Vagina (tissue), 2 donors: ENCODE data around the gene HDAC7. TPM values are rescaled to one million over a fixed set of nuclear protein-coding genes. Genes with fewer than 3 reads are reported as not detected.

Source experiments
- DNase-seq, 2 donors: peaks; one replicate each; pipeline ENCODE4 v3.0.0-alpha.2; 2017; ENCODE audit errors: extremely low spot score in 2 of 2
- H3K27ac ChIP-seq: fragments of 200-600 bp; sonication (generic); one replicate; pipeline ENCODE4 v1.5.1; 2019
- H3K27me3 ChIP-seq: fragments of 200-600 bp; sonication (generic); one replicate; pipeline ENCODE4 v1.5.1; 2019
- H3K36me3 ChIP-seq, 2 donors: fragments of 200-600 bp; sonication (generic); one replicate each; pipeline ENCODE4 v1.5.1; 2017 to 2019
- H3K4me1 ChIP-seq: fragments of 200-600 bp; sonication (generic); one replicate; pipeline ENCODE4 v1.5.1; 2019
- H3K4me3 ChIP-seq, 2 donors: fragments of 200-600 bp; sonication (generic); 1 replicate in 1 of 2; 2 replicates in 1 of 2; pipeline ENCODE4 v1.5.1; 2016 to 2019
- H3K9me3 ChIP-seq: fragments of 200-600 bp; sonication (generic); one replicate; pipeline ENCODE4 v1.5.1; 2019
- CTCF ChIP-seq, 3 experiments: fragments of 450-650 bp in 2 of 3; fragments of 200-600 bp in 1 of 3; sonication (generic) in 1 of 3; IDR thresholded peaks; one replicate each; pipeline ENCODE4 v1.5.1; 2017 to 2019; ENCODE audit warnings: antibody characterized with exemption in 3 of 3, mild to moderate bottlenecking in 2 of 3, moderate library complexity in 2 of 3
- POLR2A ChIP-seq, 2 donors: fragments of 450-650 bp; IDR thresholded peaks; one replicate each; pipeline ENCODE4 v1.6.1; 2017; ENCODE audit warnings: antibody characterized with exemption in 2 of 2, mild to moderate bottlenecking in 2 of 2, moderate library complexity in 2 of 2
- POLR2AphosphoS5 ChIP-seq, 2 donors: sonication (generic); formaldehyde crosslinking; IDR thresholded peaks; one replicate each; pipeline ENCODE4 v1.9.0; 2017; ENCODE audit warnings: antibody characterized with exemption in 2 of 2, mild to moderate bottlenecking in 2 of 2, low read depth in 1 of 2; ENCODE audit not compliant: insufficient read depth in 1 of 2
- intact Hi-C: fragments of 100-400 bp; cut with DNase I; formaldehyde crosslinking; loops from one replicate; pipeline ENCODE4 v1.15.1; 2023
- total RNA-seq: library from RNA; depleted of rRNA; stranded (reverse); fragments of >200 nt; gene quantifications from one replicate; pipeline ENCODE4 v1.2.3, GENCODE V29; 2016

Gene HDAC7
- total RNA-seq, 1 donor from 2014 or later = 67.0 TPM

GRCh38 chr12:47767216-47767724 lies 52.4 kb downstream of the HDAC7 start:
- DNase-seq = no peak
- Histone ChIP-seq H3K4me3 (no peak overlapping the region), H3K36me3 (no peaks in the 10 kb centered on the region), H3K27ac (no peak overlapping the region), H3K9me3 (no peaks in the 10 kb centered on the region), H3K4me1 (peaks cover 2% of the 10 kb centered on the region), H3K27me3 (no peaks in the 10 kb centered on the region)
- TF ChIP-seq POLR2A (IDR thresholded peaks at IDR 0.05) (no peak), CTCF (IDR thresholded peaks at IDR 0.05) (peak; percentile 28 to 45 (median 37))
- intact Hi-C loops = no loop called here

GRCh38 chr12:47766502-47767215 lies 53.0 kb downstream of the HDAC7 start:
- Histone ChIP-seq H3K4me3 (no peak overlapping the region), H3K27me3 (no peaks in the 10 kb centered on the region), H3K4me1 (no peaks in the 10 kb centered on the region), H3K27ac (no peak overlapping the region), H3K9me3 (no peaks in the 10 kb centered on the region), H3K36me3 (no peaks in the 10 kb centered on the region)
- no peak for DNase-seq
- intact Hi-C loops = no loop called here
- TF ChIP-seq POLR2AphosphoS5 (IDR thresholded peaks at IDR 0.05; ENCODE audit: insufficient read depth in 1 of 2, low read depth in 1 of 2) = no peak
- TF ChIP-seq POLR2A (IDR thresholded peaks at IDR 0.05) = no peak
- no peak for TF ChIP-seq CTCF (IDR thresholded peaks at IDR 0.05)

- no peak overlapping the region for H3K4me3 ChIP-seq
- no peaks in the 10 kb centered on the region for H3K27me3 ChIP-seq
- intact Hi-C loops = no loop called here
- H3K36me3 ChIP-seq = no peaks in the 10 kb centered on the region
- no peak overlapping the region for H3K27ac ChIP-seq
- TF ChIP-seq POLR2A (IDR thresholded peaks at IDR 0.05) (no peak), CTCF (IDR thresholded peaks at IDR 0.05) (no peak), POLR2AphosphoS5 (IDR thresholded peaks at IDR 0.05; ENCODE audit: insufficient read depth in 1 of 2, low read depth in 1 of 2) (no peak)
- H3K9me3 ChIP-seq = no peaks in the 10 kb centered on the region
- H3K4me1 ChIP-seq = peaks cover 13% of the 10 kb centered on the region
- DNase-seq = no peak
Measured at GRCh38 chr12:47763481-47764346, 56.0 kb downstream of the HDAC7 start.

- Histone ChIP-seq H3K4me3 (no peak overlapping the region), H3K27me3 (no peaks in the 10 kb centered on the region), H3K9me3 (no peaks in the 10 kb centered on the region), H3K4me1 (peaks cover 20% of the 10 kb centered on the region), H3K27ac (no peak overlapping the region), H3K36me3 (no peaks in the 10 kb centered on the region)
- intact Hi-C loops = no loop called here
- no peak for DNase-seq
- no peak for TF ChIP-seq POLR2A (IDR thresholded peaks at IDR 0.05)
- no peak for TF ChIP-seq POLR2AphosphoS5 (IDR thresholded peaks at IDR 0.05; ENCODE audit: insufficient read depth in 1 of 2, low read depth in 1 of 2)
- TF ChIP-seq CTCF (IDR thresholded peaks at IDR 0.05) = no peak
Measured at GRCh38 chr12:47762850-47763465, 56.7 kb downstream of the HDAC7 start.
